OCI-LY3 (cell line): ENCODE measurements around the gene CPLANE2.

Experiments used
- CTCF ChIP-seq: fragments of 200-600, 300-600 bp; sonication (generic); IDR thresholded peaks from 2 replicates; pipeline ENCODE4 v1.5.1; 2014; ENCODE audit warnings: antibody characterized with exemption, low read length, low read depth
- EZH2phosphoT487 ChIP-seq: fragments of 200-600 bp; shearing (Covaris generic); IDR thresholded peaks from 2 replicates; pipeline ENCODE4 v1.6.1; 2018; ENCODE audit warnings: antibody characterized with exemption, mixed run types, low read depth

GRCh38 chr1:16258591-16259135 is 21.7 kb upstream of the CPLANE2 start:
- TF ChIP-seq CTCF (no peak), EZH2phosphoT487 (no peak)
